Glomerular endothelial cell (primary cell): ENCODE data around the gene DENND1B. TPM values are rescaled to one million over a fixed set of nuclear protein-coding genes. Genes with fewer than 3 reads are reported as not detected.

Source experiments
- DNase-seq: peaks from one replicate; pipeline ENCODE4 v3.0.0-alpha.2; 2011; ENCODE audit warnings: low read depth, low spot score; ENCODE audit errors: extremely low read depth
- total RNA-seq: library from RNA; depleted of rRNA; stranded (reverse); fragments of >200 nt; gene quantifications from 2 replicates; pipeline ENCODE4 v1.2.3, GENCODE V29; 2015

Gene DENND1B
- total RNA-seq, 1 donor from 2014 or later = 8.2 TPM

DNA sequence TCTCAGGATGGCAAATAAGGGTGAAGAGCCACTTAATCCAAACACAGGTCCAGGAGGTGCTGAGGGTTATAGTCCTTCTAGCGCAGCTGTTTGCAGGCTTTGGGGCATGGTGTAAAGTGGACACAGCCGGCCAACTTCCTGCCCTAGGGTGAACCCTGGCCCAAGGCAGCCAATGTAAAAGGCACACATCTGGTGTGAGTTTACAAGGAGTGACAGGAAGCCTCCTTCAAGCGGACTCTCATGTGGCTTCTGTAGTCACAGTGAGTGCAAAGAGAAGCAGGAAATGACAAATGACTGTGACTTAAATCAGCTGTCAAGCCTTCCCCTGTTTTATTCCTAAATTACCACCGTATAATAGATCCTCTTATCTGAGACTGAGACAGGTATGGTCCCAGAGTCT is 294.2 kb downstream of the DENND1B start:
- no peak for DNase-seq

DNA sequence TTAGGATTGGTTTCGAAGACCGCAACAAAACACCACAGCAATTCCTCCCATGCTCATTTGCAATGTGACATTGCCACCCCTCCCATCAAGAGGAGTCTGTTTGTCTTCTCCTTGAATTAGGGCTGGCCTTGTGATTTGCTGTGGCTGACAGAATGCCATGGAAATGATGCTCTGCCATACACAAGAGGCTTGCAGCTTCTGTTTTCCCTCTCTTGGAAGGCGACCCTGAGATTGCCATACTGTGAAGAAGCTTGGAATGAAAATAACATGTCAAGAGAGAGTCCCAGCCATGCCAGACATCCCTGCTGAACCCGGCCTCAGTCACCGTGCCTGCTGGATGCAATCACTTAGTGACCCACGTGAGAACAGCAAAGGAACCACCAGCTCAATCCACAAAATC is 294.8 kb downstream of the DENND1B start:
- DNase-seq = no peak

DNA sequence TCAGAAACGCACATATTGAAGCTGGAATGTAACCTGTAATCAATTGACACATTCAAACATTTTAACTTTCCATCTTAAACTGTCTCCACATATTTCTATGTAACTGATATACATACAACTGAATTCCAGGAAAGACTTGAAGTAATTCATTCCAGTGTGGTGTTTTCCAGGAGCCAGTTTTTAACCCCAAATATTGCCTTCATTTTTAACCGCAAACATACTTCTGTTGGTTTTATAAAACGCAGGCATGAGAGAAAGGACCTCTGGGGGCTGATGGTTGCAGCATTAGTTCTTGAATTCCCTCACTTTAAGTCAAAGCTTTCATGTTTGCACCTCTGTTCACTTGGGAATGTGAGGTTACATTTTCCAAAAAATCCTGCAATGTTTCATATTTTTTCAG is 303.1 kb downstream of the DENND1B start:
- no peak for DNase-seq

DNA sequence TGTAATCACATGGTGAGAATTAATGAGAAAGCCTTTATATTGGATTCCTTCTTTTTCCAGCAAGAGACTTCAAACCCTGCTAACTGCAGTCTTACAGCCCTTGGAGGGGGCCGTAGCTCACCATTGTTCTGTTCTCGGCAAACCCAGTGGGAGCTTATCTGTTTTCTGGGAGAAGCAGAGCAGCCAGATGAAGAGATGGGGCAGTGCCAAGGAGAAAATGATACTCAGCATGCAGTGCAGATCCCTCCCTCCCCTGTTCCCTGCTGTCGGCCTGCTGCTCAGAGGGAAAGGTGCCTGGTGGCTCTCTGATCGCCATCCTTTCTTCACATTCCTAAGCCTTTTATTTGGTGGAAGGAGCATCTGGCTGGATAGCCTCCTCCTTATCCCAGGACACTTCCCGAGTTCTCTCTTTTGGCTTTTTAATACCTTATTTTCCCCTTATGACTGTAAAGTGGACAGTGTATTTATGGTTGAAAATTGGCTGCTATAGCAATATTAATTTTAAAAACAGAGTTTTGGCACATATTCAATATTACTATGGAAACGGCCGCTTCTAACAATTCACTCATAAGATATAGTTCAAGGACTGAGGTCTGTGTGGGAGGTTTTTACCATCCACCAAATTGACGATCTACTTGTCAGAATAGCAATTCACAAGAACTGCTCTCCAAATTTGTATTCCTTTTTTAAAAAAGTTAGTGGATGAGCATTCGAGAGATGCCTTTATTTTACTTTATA is 303.9 kb downstream of the DENND1B start:
- DNase-seq = no peak

DNA sequence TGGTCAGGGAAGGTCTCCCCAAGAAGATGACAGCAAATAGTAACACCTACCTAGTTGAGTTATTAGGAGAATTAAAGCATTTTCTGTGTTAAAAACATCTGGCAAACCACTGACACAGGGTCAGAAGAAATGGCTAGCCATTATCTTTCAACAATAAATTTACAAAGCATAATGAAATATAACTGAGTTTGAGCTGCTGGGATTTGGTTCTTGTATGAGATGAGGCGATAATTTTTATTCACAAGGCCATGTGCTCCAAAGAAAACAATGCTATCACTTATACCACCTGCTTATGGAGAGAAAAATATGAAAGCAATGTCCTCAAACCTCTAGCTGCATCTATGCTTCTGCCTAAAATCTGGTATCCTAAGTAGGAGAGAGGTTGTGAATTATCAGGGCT is 304.9 kb downstream of the DENND1B start:
- DNase-seq = no peak

DNA sequence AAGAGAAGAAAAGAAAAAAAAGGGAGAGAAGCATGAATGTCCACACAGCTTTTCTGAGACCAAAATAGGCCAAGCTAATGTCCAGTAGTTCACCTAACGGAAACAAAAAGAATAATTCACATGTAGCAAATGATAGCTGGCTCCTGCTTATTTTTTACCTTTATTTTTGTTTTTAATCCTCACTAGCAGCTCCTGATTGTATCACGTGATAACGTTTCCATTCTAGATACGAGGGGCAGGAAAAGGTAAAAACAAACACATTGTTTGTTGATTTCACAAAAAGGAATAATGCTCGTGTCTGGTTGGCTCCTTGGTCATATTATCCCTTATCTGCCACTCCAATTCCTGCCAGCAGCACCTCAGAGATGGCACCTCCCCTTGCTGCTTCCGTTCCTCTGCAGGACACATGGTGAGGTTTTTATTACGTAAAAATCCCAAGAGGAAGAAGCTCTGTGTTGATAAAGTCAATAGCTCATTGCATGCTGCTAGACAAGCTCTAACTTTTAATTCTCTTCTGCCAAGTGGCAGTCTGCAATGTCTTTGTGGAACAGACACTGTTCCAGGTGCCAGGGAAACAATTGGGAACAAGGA is 305.6 kb downstream of the DENND1B start:
- DNase-seq = no peak

DNA sequence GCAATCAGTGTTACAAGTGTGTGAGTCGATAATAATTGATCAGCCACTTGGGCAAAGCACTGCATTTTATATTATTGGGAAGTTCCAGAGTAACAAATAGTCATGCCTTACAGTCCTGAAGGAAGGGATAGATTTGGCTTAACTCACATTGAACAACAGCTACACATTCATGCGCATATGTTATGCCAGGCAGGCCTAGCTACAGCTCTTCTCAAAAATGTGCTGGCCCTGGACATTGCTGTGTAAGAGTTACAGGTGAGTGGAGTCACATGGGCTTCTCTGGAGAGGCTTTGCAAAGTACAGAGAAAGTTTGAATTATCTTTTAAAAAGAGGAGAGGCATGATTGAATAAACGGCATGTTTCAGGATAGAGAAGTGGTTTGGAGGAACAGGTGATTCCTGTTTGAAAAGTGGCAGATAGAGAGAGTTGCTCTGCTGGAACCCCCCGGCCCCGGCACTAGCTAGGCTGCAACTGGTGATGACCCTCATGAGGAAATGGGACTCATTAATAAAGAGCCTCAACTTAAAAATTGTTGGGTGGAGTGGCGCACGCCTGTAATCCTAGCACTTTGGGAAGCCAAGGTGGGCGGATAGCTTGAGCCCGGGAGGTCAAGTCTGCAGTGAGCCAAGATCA is 306.6 kb downstream of the DENND1B start:
- DNase-seq = no peak

DNA sequence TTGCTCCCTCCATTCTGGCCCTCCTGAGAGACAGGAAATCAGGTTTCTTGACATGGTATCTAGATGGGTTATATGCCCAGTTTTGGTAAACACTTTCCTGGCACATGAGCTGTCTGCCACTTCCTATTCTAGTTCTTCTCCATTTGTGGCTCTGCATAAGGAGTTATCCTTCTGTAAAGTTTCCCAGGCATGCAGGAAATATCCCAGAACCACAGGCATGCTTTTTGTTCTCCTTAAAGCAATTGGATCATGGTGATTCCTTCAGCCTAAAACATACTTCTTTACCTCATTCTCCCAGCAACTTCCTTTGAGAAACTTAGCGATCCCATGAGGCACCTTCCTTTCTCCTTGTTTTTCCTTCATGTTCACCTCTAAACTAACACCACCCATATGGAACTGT is 307.4 kb downstream of the DENND1B start:
- DNase-seq = no peak

DNA sequence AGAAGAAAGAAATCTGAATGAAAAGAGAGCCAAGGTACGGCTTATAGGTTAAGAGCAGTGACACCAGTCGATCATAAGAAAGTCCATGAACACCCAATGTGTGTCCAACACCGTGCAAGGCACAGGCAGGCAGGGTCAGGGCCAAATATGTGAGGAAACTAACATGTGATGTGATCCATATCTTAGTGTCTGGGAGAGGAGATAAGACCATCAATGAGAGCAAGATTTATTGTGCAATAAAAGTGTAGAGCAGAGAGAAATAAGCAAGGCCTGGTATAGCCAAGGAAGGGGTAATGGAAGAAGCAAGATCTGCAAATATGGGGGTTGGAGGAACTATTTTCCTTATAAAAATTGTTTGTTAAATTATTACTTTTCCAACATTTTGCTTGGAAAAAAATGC is 308.5 kb downstream of the DENND1B start:
- no peak for DNase-seq

DNA sequence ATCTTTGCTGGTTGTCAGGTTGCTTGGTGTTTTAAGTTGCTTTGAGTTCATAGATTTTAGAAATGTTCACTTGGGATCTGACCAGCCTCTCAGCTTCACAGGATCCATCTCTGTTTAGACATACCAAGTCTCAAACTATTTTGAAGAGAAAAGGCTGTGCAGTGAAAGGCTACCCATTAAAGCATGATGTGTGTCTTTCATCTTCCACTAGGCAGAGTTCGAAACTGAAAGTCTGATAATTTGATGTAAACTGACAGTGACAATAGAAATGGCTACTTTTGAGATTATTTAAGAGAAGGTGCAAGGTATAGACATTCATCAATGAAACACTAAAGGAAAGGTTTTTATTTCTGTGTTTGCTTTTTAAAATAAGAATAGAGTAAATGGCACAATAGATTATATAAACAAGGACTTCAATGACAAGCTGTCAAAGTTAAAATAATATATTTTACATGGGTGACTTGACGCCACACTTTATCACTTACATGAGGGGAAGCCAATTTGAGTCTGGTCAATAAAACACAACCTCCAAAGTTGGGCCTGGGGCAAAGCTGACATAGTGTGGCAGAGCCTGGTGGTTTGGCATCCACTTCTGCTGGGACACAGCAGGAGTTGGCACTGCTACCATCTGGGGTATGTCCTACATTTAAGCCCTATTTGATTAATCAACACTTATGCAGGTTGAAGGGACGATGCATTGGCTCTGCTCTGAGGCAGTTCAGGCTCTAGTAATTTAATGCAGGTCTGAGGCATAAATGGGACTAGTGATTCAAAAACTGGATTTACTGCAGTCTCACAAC is 309.6 kb downstream of the DENND1B start:
- DNase-seq = no peak

DNA sequence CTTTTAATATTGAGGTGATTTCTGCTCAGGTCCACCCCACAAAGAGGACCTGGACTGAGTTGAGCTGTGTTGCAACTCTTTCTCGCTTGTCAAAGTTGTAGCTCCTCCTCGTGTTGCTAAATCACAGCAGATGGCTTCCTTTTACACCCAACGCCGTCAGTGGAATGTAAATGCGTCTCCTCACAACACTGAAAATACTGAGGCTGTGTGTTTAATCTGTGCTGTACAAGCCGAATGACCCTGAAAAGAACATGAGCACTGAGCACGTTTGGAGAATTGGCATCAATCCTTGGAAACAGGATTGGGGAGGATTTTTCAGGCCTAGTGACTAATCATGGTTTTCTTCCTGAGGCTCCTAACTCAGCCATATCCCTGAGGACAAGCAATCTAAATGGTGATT is 311.2 kb downstream of the DENND1B start:
- DNase-seq = no peak

DNA sequence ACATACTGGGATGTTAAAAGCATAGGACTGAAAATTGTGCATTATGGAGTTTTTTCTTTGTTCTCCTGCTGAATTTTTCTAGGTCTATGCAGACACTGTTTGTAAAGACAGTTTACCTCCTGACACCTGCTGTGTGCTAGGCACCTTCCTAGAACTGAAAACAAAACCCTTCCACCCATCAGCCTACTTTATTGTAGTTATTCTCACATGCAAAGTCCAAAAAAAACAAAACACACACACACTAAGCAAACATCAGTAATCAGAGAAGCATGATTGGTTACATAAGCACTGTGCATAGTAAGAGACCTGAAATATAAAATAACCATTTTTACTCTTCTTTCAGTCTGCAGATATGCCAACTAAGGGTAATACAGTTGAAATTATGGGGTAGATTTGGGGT is 312.1 kb downstream of the DENND1B start:
- no peak for DNase-seq

DNA sequence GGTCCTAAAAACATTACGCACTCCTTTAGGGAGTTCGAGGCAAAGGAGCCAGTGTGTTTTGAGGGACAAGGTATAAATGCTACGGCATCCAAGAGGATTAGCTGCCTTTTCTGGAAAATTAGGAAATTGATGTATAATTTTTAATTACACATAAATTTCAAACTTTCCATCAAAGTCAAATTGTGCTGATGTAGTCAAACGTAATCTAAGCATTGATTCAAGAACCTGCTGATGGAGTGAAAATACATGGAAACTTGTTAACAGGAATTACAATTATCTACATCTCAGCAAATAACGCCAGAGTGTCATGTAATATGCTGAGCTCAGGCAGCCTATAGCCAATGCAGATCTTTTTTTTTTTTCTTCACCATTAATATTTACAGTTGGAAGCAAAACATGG is 312.7 kb downstream of the DENND1B start:
- DNase-seq = no peak

Other genes with a start within 250 kb of the DENND1B start
- gene C1orf53, start 127.2 kb upstream of the DENND1B start, total RNA-seq = 0.34 and 3.1 TPM in 2 replicates
- gene LHX9, start 141.9 kb upstream of the DENND1B start, total RNA-seq = not detected in 2 replicates